Measurements from ENCODE around the gene AGL.

DNA sequence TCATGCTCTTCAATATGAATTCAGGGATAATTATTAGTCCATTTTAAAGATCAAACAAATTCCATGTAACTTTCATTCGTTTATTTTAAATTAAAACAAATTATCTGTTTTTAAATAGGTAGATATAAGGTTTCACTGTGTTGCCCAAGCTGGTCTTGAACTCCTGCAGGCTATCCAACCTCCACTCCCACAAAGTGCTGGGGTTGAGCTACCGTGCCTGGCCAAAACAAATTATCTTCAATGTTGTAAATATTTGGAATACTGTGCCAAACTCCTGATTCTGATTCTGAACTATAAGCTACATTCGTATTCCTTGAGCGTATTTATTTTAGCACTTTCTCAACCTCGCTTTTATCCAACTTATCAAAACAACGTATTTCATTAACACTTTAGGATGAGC is 19.6 kb downstream of the AGL start:
- no peak for TF ChIP-seq ZNF239 (tag by site-specific recombination; IDR thresholded peaks at IDR 0.05)
- no peak for TF ChIP-seq IKZF3 (tag by site-specific recombination; IDR thresholded peaks at IDR 0.05)
- TF ChIP-seq HOXA7 (CRISPR knock-in tag; IDR thresholded peaks at IDR 0.05; ENCODE audit: borderline replicate concordance): no peak
- no peak for TF ChIP-seq ZNF701 (tag by site-specific recombination; IDR thresholded peaks at IDR 0.05)
- TF ChIP-seq, protein P1, sequence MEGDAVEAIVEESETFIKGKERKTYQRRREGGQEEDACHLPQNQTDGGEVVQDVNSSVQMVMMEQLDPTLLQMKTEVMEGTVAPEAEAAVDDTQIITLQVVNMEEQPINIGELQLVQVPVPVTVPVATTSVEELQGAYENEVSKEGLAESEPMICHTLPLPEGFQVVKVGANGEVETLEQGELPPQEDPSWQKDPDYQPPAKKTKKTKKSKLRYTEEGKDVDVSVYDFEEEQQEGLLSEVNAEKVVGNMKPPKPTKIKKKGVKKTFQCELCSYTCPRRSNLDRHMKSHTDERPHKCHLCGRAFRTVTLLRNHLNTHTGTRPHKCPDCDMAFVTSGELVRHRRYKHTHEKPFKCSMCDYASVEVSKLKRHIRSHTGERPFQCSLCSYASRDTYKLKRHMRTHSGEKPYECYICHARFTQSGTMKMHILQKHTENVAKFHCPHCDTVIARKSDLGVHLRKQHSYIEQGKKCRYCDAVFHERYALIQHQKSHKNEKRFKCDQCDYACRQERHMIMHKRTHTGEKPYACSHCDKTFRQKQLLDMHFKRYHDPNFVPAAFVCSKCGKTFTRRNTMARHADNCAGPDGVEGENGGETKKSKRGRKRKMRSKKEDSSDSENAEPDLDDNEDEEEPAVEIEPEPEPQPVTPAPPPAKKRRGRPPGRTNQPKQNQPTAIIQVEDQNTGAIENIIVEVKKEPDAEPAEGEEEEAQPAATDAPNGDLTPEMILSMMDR (tag by site-specific recombination; IDR thresholded peaks at IDR 0.05): no peak
- TF ChIP-seq YY1 (tag by site-specific recombination; IDR thresholded peaks at IDR 0.05): no peak
- no peak for TF ChIP-seq ZBTB7A (tag by site-specific recombination; IDR thresholded peaks at IDR 0.05; ENCODE audit: low read depth)
